GM20000 (cell line): ENCODE results near the gene CSRNP2.
"Not testable (repeated sequence)": the region's sequence is repeated elsewhere in the genome, so short reads cannot be mapped to it uniquely, and the experiment has no call there.

Experiments
- DNase-seq: peaks from one replicate; pipeline ENCODE4 v3.0.0; 2012; ENCODE audit warnings: low spot score
- CTCF ChIP-seq: IDR thresholded peaks from 2 replicates; pipeline ENCODE4 v1.5.1; 2012; ENCODE audit warnings: mild to moderate bottlenecking, control low read depth; ENCODE audit errors: extremely low read depth, missing control alignments

CSRNP2 gene

GRCh38 chr12:51020448-51021182, 62.8 kb downstream of the CSRNP2 start:
- no peak for TF ChIP-seq CTCF
- no peak for DNase-seq

GRCh38 chr12:51019927-51020326, 63.5 kb downstream of the CSRNP2 start:
- TF ChIP-seq CTCF = no peak
- DNase-seq = no peak

- DNase-seq = no peak
- no peak for TF ChIP-seq CTCF
Measured at GRCh38 chr12:51018956-51019355, 64.4 kb downstream of the CSRNP2 start.

- no peak for DNase-seq
- TF ChIP-seq CTCF = no peak
Measured at GRCh38 chr12:51017452-51017851, 65.9 kb downstream of the CSRNP2 start.

- DNase-seq = not testable (repeated sequence)
Measured at GRCh38 chr12:51014467-51014866, 68.9 kb downstream of the CSRNP2 start.

GRCh38 chr12:51013441-51013840, 70.0 kb downstream of the CSRNP2 start:
- no peak for TF ChIP-seq CTCF
- no peak for DNase-seq

GRCh38 chr12:51012570-51013236, 70.7 kb downstream of the CSRNP2 start:
- no peak for DNase-seq
- no peak for TF ChIP-seq CTCF

GRCh38 chr12:51011955-51012354, 71.4 kb downstream of the CSRNP2 start:
- TF ChIP-seq CTCF = no peak

More at GRCh38 chr12:51011955-51012354, 71.4 kb downstream of the CSRNP2 start:
- DNase-seq = no peak
